MG63 (cell line): ENCODE measurements around the gene FGFR2. TPM values are rescaled to one million over a fixed set of nuclear protein-coding genes. Genes with fewer than 3 reads are reported as not detected.
"Not testable (repeated sequence)": the region's sequence is repeated elsewhere in the genome, so short reads cannot be mapped to it uniquely, and the experiment has no call there.

Experiments
- DNase-seq: peaks from one replicate; pipeline ENCODE4 v3.0.0-alpha.2; 2020
- H3K27me3 ChIP-seq: fragments of 250-450 bp; sonication (Bioruptor Pico); 2 replicates; pipeline ENCODE4 v1.5.1; 2020; ENCODE audit warnings: mild to moderate bottlenecking, moderate library complexity
- H3K36me3 ChIP-seq: fragments of 250-450 bp; sonication (Bioruptor Pico); 2 replicates; pipeline ENCODE4 v1.5.1; 2020; ENCODE audit warnings: mild to moderate bottlenecking, moderate library complexity
- H3K4me3 ChIP-seq: fragments of 250-450 bp; sonication (Bioruptor Pico); 2 replicates; pipeline ENCODE4 v1.5.1; 2020; ENCODE audit warnings: mild to moderate bottlenecking, moderate library complexity
- H3K9me3 ChIP-seq: fragments of 250-450 bp; sonication (Bioruptor Pico); 2 replicates; pipeline ENCODE4 v1.5.1; 2020; ENCODE audit warnings: mild to moderate bottlenecking, moderate library complexity
- total RNA-seq: library from RNA; depleted of rRNA; stranded (reverse); fragments of >200 nt; shearing (Covaris generic); gene quantifications from 2 replicates; pipeline ENCODE4 v1.2.3, GENCODE V29; 2014; ENCODE audit warnings: low replicate concordance

FGFR2 gene
- total RNA-seq, 1 experiment from 2014 or later, result 6.3 TPM

GRCh38 chr10:121576139-121576538 is 22.1 kb downstream of the FGFR2 start:
- no peaks in the 10 kb centered on the region for H3K9me3 ChIP-seq
- no peaks in the 10 kb centered on the region for H3K36me3 ChIP-seq
- H3K4me3 ChIP-seq, result no peak overlapping the region
- DNase-seq, result no peak
- H3K27me3 ChIP-seq, result no peaks in the 10 kb centered on the region

DNA sequence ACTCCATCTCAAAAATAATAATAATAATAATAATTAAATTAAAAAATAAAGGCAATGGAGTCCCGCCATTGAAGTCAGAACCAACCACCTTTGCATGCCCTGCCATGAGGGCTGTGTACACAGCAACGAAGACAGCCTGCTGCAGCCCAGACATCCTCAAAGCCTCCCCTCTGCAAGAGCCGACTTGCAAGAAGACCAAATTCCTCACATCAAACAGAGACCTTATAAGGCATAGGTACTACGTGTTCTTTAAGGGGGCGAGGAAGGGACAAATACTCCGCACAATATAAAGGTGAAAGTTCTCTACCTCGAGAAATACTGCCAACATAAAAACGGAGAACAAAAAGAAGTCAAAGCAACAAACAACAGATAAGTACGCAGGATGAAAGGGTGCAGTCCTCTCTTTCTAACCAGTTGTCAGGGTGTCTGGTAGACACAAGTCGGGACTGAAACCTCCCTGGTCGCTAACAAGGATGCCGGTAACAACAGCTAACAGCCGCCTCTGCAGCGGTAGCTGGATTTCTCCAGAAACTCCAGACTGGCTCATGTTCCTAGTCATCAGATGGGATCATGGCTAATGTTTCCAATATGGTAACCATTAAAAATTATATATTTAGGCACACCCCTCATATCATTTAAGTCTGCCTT is 23.6 kb downstream of the FGFR2 start:
- Histone ChIP-seq H3K4me3 (no peak overlapping the region), H3K27me3 (no peaks in the 10 kb centered on the region), H3K36me3 (no peaks in the 10 kb centered on the region), H3K9me3 (no peaks in the 10 kb centered on the region)
- no peak for DNase-seq

GRCh38 chr10:121573538-121573941 is 24.7 kb downstream of the FGFR2 start:
- Histone ChIP-seq H3K4me3 (no peak overlapping the region), H3K36me3 (no peaks in the 10 kb centered on the region), H3K27me3 (no peaks in the 10 kb centered on the region), H3K9me3 (no peaks in the 10 kb centered on the region)
- no peak for DNase-seq

DNA sequence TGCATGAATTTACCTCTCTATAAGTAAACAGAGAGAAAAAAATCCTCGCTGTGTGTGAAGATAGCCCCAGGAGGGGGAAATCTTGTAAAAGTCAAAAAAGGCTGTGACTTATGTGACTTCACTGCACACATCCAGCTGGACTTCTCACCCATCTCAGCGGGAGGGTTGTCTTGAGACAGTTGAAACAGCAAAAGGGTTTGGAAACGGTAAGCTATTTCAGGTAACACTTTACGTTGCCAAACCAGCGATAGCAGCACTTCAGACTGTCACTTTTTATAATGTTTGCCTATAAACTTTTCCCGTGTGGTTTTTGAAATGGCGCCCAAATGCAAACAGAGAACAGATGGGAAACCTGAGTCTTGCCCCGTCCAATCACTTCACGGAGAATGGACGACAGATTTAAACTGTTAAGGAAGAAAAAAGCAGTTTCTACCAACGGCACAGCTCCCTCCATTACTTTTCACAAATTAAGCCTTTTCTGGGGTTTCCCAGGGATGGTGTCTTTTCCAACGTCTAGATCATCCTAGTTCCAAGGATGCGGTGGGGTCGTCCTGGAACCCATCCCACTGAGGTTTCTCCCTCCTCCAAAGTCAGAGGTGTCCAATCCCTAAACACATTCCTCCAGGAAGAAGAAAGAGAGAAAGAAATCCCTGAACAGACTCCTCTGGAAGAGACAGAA is 25.2 kb downstream of the FGFR2 start:
- H3K36me3 ChIP-seq, result no peaks in the 10 kb centered on the region
- H3K4me3 ChIP-seq, result no peak overlapping the region
- no peak for DNase-seq
- H3K27me3 ChIP-seq, result no peaks in the 10 kb centered on the region
- no peaks in the 10 kb centered on the region for H3K9me3 ChIP-seq

DNA sequence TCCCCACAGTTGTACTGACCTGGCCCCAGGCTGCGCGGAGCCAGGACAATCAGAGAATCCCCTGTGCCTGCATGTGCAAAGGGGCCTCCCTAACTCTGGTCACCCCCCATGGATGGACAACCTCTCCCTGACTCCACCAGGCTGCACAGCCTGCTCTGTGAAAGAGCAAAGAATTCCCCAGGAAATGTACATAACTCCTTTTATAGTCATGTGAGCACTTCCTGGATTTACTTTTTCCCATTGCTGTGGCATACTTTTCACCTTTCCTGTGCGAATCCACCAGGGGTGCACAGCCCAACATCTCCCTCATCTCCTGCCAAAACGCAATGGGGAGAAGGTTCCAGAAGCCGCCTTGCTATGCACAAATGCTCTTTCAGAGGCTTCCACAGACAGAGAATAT is 27.9 kb downstream of the FGFR2 start:
- DNase-seq, result no peak
- Histone ChIP-seq H3K9me3 (no peaks in the 10 kb centered on the region), H3K27me3 (no peaks in the 10 kb centered on the region), H3K4me3 (no peak overlapping the region), H3K36me3 (no peaks in the 10 kb centered on the region)

- H3K36me3 ChIP-seq, result no peaks in the 10 kb centered on the region
- H3K27me3 ChIP-seq, result no peaks in the 10 kb centered on the region
- DNase-seq, result no peak
- no peaks in the 10 kb centered on the region for H3K9me3 ChIP-seq
- H3K4me3 ChIP-seq, result no peak overlapping the region
These were observed 30.0 kb downstream of the FGFR2 start for GRCh38 chr10:121568275-121568674.

DNA sequence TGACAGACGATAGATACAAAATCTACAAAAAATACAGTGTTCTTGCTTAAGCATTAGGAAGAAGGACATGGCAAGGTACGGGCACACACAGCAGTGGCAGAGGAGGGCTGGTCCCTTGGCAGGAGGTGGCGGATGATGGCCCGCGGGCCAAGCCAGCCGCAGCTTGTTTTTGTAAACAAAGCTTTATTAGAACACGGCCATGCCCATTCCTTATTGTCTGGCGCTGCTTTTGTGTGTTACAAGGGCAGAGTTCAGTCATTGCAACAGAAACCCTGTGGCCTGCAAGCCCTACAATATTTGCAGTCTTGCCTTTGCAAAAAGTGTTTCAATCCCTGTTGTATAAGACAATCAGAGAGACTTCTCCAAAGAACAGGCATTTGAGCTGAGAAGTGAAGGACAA is 30.7 kb downstream of the FGFR2 start:
- Histone ChIP-seq H3K4me3 (no peak overlapping the region), H3K36me3 (no peaks in the 10 kb centered on the region), H3K27me3 (no peaks in the 10 kb centered on the region), H3K9me3 (no peaks in the 10 kb centered on the region)
- DNase-seq, result no peak

DNA sequence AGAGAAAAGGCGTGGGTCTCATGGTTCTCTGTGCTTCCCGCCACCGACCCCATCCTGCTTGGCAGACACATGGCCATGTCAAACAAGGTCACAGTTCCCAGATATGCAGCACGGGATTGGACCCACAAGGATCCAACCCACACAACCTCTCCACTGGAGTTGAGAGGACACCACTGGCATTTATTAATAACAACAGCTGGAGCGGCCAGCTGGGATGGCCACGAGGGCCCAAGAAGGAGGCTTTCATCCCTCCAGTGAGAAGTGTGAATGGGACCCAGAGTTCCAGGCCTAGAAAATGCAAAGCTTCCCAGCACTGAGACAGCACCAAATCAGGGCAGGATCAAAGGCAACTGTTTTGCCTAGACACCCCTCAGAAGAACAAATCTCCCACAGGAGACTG is 31.5 kb downstream of the FGFR2 start:
- H3K9me3 ChIP-seq, result no peaks in the 10 kb centered on the region
- no peaks in the 10 kb centered on the region for H3K36me3 ChIP-seq
- H3K4me3 ChIP-seq, result no peak overlapping the region

DNA sequence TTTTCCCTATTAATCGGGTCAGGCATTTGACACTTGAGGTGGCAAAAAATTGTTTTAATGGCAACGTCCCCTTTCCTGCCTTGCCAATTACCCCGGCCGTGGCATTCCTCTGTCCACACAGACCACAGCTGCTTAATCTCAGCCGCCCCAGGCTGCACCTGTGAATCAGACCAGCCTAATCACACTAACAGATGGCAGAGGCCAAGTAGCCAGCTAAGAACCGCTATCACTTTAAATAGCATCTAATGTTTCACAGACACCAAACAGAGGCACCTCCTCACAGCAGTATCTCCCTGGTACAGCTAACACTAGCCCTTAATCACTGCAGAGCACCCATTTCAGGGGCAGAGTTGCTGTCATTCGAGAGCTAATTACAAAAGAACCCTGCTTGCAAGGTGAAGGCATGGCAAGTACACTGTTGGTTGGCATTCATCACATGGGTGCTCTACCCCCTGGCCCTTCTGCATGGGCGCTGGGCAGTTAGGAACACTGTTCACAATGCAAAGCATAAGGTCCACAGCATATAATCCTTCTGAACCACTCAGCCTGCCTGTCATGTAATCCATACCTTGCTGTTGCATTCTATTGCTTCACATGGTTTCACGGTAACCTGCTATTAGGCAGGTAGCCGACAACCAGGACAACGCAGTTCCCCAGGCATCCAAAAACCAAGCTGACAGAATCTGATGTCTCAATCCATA is 38.8 kb downstream of the FGFR2 start:
- Histone ChIP-seq H3K36me3 (no peaks in the 10 kb centered on the region), H3K9me3 (no peaks in the 10 kb centered on the region), H3K27me3 (no peaks in the 10 kb centered on the region), H3K4me3 (no peak overlapping the region)
- DNase-seq, result no peak

More for the DNA sequence above, 31.5 kb downstream of the FGFR2 start:
- no peaks in the 10 kb centered on the region for H3K27me3 ChIP-seq
- DNase-seq, result no peak

DNA sequence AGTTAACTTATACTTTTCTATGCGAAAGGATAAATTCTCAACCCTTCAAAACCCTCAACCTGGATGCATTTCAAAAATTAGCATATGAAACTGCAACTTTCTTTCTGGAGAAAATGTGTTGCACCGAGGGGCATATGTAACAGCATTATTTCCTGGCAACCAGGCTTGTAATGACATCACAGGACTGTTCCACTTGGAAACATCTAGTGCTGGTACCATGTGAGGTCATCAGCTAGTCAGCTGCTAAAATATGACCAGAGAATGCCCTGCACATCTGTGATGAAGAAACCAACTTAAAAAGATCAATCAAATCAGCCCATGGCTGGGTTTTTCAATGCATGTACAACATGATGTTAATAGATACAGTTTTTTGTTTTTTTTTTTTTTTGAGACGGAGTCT is 40.0 kb downstream of the FGFR2 start:
- no peak for DNase-seq
- Histone ChIP-seq H3K27me3 (no peaks in the 10 kb centered on the region), H3K4me3 (no peak overlapping the region), H3K9me3 (no peaks in the 10 kb centered on the region), H3K36me3 (no peaks in the 10 kb centered on the region)

GRCh38 chr10:121556918-121557573 is 41.2 kb downstream of the FGFR2 start:
- Histone ChIP-seq H3K4me3 (no peak overlapping the region), H3K27me3 (no peaks in the 10 kb centered on the region), H3K9me3 (no peaks in the 10 kb centered on the region), H3K36me3 (no peaks in the 10 kb centered on the region)
- no peak for DNase-seq

- H3K27me3 ChIP-seq, result no peaks in the 10 kb centered on the region
- DNase-seq, result no peak
- H3K9me3 ChIP-seq, result no peaks in the 10 kb centered on the region
- no peak overlapping the region for H3K4me3 ChIP-seq
- H3K36me3 ChIP-seq, result no peaks in the 10 kb centered on the region
These were observed 41.8 kb downstream of the FGFR2 start for GRCh38 chr10:121556455-121556854.

DNA sequence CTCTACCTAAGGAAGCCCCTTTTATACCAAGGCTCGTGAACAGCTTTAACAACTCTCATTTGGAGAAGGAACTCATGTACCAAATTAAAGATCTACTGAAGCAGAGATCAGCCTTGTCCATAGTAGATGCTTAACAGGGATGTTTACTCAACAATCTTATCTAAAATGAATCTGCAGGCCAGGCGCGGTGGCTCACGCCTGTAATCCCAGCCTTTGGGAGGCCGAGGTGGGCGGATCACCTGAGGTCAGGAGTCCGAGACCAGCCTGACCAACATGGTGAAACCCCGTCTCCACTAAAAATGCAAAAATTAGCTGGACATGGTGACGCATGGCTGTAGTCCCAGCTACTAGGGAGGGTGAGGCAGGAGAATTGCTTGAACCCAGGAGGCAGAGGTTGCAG is 43.3 kb downstream of the FGFR2 start:
- H3K9me3 ChIP-seq, result not testable (repeated sequence)

DNA sequence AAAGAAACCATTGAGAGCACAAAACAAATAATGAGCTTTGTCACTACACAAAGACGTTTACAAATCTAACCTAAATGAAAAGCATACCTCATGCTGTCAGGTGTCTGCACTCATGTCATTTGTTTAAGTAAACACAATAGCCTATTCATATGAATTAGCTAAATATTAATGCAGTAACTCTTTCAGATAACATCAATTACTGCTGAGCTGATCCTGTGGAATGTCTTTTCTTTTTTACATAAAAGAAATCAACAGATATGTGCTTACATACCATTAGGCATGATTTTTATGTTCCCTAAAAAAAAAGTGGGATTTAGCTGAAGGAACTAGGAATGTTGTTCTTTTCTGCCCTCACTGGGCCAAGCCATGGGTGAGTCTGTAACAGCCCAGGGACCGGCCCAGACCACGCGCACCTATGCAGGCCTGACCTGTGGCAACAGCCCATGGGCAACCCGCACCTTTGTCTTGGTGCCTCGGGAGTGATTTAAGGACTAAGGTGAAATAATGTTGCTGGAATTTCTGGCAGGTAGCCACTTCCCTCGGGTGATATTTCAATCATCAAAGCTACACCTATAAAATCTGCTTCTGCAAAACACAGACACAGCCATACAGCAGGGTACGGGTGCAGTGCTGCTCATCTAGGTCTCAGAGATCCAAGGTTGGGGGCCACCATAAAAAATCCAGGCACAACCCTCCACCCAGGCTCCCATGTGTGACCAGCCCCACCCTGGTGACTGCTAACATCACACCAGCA is 44.6 kb downstream of the FGFR2 start:
- H3K9me3 ChIP-seq, result no peaks in the 10 kb centered on the region
- no peaks in the 10 kb centered on the region for H3K27me3 ChIP-seq
- H3K36me3 ChIP-seq, result no peaks in the 10 kb centered on the region
- no peak overlapping the region for H3K4me3 ChIP-seq
- DNase-seq, result no peak

More for the DNA sequence above, 43.3 kb downstream of the FGFR2 start:
- H3K4me3 ChIP-seq, DNase-seq, H3K27me3 ChIP-seq, H3K36me3 ChIP-seq: not testable (repeated sequence)

- Histone ChIP-seq H3K36me3 (no peaks in the 10 kb centered on the region), H3K4me3 (no peak overlapping the region), H3K9me3 (no peaks in the 10 kb centered on the region), H3K27me3 (no peaks in the 10 kb centered on the region)
- no peak for DNase-seq
These were observed 45.5 kb downstream of the FGFR2 start for GRCh38 chr10:121552746-121553145.

- DNase-seq, result no peak
- H3K27me3 ChIP-seq, result no peaks in the 10 kb centered on the region
- H3K4me3 ChIP-seq, result no peak overlapping the region
- H3K9me3 ChIP-seq, result no peaks in the 10 kb centered on the region
- H3K36me3 ChIP-seq, result no peaks in the 10 kb centered on the region
These were observed 46.9 kb downstream of the FGFR2 start for GRCh38 chr10:121551210-121551885.
